HCEC 1CT (cell line): ENCODE measurements around the gene RAD54L.
"Not testable (repeated sequence)": the region's sequence is repeated elsewhere in the genome, so short reads cannot be mapped to it uniquely, and the experiment has no call there.

Experiments
- DNase-seq: peaks from one replicate; pipeline ENCODE4 v3.0.0-alpha.2; 2017

The RAD54L gene

DNA sequence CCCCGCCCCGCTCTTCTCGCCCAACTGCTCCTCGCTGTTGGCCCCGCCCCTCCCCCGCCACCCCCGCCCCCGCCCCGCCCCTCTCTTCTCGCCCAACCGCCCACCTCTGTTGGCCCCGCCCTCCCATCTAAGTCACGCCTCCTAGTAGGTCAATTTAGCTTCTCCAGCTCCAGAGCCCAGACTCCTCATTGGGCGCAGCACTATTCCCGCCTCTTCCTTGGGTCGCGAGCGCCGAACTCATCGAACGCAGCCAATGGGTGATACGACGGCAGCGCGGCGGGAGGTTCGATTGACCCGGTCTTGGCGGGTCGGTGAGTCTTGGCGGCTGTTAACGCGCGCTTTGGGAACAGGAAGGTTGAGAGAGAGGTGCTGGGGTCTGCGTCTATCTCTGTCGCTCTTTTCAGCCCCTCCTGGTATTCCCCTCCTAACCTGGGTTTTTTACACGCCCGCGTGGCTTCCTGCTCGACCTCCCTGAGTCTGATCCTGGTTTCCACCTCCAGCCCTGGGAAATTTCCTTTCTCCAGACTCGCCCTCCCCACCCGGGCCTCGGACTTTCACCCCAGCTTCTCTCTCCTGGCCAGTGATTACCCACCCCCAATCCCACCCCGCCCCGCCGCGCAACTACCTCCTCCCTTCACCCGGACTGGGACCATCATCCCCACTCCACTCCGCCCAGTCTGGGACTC lies at the start of gene RAD54L:
Gene RAD54L (plus strand): TSS at position 328 of the 686 bp plus-strand sequence. CDS start 643 bp downstream, outside the sequence.
- peak; percentile 100 for DNase-seq

DNA sequence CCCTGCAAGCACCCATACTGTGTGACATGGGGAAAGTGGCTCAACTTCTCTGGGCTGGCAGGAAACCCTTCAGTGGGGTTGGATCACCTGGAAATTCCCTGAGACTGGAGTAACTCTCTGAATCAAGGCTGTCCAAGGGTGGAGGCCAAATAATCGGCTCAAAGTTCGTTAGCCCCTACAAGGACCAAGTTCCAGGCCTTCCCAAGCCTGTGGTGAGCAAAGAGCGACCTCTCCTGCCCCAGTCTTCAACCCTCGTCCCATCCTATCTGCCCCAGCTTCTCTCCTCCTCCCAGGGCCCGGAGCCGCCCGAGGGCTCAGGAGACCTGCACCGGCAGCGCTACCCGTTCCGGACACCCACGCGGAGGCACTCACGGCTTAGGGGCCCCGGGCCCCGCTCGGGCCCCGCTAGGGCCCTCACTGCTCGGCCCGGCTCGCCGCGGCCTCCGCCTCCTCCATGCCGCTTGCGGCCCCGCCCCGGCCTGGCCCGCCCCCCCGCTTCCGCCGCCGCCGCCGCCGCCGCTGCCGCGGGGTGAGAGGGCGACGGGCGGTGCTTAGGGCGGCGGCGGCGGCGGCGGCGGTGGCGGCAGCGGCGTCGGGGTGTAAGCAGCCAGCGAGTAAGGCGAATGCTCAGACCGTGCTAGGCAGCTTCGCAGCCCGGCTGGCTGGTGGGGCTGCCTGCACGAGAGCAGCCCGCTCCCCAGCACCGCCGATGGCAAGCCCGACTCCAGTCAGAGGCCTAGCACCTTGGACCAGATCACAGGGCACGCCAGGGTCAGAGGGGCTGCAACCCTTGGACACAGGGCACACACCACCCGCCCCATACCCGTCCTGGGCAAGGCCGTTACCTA lies 49.4 kb upstream of the RAD54L start, which contains the start of gene POMGNT1:
Gene POMGNT1 (minus strand): TSS at position 471 of the 848 bp plus-strand sequence. CDS start 613 bp downstream, outside the sequence.
- DNase-seq = peak; percentile 62

DNA sequence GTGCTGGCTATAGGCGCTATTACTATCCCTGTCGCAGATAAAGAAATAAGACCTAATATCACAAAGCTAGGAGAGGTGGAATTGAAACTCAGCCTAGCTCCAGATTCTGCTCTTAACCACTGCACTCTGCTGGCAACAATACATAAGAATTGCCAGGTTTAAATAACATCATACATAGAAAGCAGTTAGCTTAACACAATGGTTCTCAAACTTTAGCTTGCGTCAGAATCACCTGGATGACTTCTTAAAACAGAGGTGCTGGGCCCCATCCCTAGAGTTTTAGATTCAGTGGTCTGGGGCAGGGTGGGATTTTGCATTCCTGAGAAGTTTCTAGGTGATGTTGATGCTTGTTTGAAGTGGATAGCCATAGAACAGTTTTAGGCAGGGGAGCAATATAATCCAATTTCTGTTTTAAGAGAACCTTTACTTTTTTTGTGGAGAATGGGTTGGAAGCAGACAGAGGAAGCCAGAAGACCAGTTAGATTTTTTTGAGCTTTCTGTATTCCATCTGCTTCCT lies 48.3 kb upstream of the RAD54L start:
- DNase-seq = no peak

DNA sequence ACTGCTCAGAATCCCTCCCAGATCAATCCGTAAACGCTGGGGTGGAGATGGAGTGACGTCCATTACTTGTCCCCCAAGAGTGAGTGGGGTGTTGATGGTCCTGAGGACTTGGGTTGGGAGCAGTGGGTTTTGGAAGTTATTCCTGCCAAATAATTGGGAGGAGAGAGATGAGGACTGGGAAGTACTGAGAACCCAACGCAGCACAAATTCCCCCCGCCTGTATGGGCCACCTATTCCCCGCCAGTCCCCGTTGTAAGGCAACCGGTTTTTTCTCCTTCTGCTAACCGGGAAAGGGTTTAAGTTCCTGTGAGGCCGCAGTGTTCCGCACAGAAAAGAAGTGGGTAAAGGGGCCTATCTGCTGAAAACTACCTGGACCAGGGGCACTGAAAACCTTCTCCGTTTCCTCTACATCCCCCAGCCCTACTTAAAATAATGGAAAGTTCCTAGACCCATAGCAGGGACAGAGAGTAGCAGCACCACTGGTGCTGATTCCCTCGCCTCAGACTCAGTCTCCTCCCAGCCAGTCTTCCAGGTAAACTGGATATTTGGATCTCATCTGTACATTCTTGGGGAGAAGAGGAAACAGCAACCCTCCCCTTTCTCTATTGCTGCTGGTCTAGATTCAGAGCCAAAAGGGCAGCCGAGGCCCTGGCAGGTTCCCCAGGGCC lies 43.7 kb upstream of the RAD54L start:
- no peak for DNase-seq

DNA sequence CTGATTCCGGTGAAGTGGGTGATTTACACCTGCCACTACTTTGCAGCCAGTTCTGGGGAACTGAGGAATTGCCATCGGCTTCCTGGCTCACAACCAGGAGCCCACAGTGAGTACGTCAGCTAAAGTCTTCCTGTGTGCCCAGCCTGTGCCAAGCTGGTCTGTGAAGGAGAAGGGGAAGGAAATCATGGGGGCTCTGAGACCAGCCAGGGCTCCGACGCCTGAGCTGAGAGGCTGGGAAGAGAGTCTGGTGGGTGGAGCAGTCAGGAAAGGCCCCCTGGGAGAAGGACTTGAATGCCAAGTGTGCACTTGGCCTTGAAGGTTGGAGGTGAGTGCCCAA lies 43.2 kb upstream of the RAD54L start:
- no peak for DNase-seq

DNA sequence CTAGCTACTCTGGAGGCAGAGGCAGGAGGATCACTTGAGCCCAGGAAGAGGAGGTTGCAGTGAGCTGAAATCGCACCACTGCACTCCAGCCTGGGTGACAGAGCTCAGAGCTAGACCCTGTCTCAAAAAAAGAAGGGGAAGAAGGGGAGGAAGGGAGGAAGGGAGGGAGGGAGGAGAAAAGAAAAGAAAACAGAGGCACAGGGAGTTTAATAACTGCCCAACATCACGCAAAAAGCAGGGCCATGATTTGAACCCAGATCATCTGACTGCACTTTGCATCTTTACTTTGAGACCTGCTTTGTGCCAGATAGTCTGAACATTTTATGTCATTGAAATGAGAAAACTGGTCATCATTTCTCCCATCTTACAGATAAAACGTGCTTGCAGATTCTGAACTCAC lies 42.4 kb upstream of the RAD54L start:
- no peak for DNase-seq

DNA sequence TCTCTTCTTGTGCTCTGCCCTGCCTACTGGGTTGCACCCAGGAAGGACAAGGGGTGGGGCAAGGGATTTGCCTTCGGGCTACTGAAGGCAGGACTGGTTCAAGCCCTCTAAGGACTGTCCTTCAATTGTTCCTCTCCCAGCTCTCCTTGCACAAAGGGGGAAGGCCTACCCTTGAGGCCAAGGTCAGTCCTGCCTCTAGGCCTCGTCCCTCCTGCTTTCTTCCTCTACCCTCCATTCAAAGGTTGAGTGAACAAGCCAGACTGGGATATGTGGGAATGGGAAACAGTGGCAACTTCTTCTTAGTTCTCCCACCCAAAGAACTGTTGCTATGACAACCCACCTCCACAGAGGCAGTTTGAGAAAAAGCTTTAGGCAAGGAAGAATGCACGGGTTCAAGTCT lies 41.8 kb upstream of the RAD54L start:
- no peak for DNase-seq

DNA sequence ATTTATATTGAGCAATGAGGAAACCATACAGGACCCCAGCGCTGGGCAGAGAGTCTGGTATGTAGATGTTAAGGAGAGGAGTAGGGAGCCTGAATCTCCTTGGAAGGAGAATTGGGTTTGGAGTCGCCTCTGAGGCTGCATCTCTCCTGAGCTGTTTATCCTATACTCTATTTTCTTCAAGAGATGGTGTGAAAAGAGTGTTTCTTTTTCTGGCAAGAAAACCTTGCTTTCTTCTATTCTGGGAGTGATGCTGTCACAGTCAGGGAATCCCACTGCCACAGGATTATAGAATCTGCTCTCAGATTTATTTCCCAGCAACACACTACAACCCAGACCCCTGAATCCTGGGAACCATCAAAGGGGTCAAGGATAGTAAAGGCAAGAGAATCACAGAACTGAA lies 41.2 kb upstream of the RAD54L start:
- no peak for DNase-seq

DNA sequence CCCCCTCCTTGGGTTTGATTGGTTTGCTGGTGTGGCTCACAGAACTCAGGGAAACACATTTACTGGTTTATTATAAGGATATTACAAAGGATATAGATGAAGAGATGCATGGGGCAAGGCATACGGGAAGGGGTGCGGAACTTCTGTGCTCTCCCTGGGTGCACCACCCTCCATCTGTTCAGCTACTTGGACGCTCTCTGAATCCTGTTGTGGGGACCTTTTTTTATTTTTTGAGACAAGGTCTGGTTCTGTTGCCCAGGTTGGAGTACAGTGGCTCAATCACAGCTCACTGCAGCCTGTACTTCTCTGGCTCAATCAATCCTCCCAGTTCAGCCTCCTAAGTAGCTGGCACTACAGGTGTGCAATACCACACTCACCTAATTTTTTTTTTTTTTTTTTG lies 37.0 kb upstream of the RAD54L start:
- DNase-seq = no peak

DNA sequence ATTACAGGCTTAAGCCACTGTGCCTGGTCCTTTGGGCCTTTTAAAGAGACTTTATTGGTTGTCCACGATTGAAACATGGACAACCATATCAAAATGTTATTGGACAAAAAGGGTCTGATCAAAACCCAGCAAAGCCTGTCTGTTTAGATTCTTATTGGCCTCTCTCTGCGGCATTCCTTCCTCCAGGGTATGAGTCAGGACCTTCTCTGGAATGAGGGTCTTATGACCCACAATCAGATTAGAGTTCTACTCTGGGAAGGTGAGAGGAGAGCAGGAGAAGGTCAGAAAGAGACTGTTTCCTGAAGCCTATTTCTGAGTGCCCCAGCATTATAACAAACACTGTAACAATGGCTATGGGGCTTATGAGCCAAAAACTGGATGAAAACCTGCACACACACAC lies 36.5 kb upstream of the RAD54L start:
- DNase-seq = no peak

DNA sequence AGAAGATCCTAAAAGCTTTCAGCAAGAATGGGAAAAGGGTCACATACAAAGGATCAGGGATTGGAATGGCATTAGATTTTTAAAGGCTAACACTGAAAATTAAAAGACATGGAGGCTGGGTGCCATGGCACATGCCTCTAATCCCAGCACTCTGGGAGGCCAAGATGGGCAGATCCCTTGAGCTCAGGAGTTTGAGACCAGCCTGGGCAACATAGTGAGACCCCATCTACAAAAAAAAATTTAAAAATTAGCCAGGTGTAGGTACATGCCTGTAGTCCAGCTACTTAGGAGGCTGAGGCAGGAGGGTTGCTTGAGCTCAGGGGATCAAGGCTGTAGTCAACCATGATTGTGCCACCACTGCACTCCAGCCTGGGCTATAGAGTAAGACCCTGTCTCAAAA lies 32.1 kb upstream of the RAD54L start:
- DNase-seq = no peak

DNA sequence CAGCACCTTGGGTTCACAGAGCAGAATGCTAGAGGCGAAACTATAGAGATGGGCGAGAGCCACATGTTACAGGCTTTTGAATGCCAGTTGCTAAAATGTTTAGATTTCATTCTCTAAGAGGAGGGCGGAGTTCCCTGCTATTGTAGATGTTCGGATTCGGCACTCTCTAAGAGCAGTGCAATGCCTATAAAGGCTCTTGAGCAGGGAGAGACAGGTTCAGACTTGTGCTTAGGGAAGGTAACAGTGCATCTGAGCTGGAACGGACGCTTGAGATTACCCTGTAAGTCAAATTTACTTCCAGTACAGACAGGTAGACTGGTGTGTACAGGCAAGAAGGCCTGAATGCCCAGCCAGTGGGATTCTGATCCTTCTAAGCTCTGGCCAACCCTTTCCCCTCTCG lies 29.1 kb upstream of the RAD54L start:
- DNase-seq = no peak

DNA sequence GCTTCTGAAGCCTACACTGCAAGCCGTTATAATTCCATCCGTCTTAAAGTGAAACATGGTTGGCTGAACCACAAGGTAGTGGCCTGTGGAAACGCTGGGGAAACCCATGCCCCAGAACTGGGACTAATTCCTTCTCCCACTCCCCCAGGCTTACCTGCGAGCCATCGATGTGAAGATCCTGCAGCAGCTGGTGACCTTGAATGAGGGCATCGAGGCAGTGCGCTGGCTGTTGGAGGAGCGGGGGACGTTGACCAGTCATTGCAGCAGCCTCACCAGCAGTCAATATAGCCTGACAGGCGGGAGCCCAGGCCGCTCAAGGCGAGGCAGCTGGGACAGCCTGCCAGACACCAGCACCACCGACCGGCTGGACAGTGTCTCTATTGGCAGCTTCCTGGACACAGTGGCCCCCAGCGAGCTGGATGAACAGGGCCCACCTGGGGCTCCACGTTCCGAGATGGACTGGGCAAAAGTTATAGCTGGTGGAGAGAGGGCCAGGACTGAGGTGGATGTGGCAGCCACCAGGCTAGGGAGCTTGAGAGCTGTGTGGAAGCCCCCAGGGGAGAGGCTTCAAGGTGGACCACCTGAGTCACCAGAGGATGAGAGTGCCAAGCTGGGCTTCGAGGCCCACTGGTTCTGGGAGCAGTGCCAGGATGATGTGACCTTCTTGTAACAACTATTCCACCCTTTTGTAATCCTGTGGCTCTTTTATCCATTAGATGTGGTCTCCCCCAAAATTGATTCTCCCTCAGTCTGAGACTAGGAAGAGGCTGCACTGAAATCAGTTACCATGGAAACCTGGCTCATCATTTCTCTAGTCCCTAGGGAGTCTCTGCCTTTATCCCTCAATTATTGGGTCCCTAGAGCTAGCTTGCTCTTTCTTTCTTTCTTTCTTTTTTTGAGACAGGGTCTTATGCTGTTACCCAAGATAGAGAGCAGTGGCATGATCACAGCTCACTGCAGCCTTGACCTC lies 27.7 kb upstream of the RAD54L start:
- DNase-seq = no peak

DNA sequence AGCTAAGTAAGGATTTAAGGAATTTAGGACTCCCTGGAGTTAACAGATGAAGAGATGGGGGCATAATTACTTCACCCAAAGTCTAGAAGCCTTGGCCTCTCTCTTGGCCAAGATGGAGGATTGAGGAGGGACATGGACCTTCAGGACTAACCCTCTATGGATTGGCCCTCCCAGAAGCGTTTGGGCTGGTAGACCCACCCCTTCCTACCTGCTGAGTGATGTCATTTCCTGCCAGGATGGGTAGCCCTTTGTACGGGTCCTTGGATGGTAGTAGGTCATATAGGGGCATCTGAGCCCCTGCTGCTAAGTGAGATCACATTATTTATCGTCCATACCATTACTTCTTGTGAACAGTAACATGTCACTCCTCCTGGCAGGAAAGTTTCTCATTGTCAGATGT lies 26.8 kb upstream of the RAD54L start:
- no peak for DNase-seq

DNA sequence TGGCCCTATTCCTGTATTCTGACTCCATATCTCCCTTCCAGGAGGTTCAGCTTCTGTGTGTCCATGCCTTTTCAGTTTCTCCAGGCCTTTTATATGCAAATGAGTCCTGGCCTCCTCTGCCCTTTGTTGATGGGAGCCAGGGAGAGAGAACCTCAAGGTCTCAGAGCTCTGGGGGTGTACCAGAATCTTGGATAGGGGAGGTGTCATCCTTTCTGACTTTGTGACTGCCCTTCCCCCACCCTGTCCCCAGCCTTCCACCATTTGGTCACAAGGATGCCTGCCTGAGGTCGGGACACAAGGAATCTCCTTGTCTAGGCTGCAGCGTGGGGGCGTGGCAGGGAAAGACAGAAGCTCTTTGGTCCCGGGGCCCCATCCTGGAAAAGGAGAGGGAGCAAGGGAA lies 25.8 kb upstream of the RAD54L start:
- no peak for DNase-seq

DNA sequence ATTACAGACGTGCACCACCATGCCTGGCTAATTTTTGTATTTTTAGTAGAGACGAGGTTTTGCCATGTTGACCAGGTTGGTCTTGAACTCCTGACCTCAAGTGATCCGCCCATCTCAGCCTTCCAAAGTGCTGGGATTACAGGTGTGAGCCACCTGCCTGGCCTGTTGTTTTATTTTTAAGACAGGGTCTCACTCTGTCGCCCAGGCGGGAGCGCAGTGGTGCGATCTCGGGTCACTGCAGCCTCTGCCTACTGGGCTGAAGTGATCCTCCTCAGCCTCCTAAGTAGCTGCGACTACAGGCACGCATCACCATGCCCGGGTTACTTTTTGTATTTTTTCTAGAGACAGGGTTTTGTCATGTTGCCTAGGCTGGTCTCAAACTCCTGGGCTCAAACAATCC lies 24.5 kb upstream of the RAD54L start:
- not testable (repeated sequence) for DNase-seq

DNA sequence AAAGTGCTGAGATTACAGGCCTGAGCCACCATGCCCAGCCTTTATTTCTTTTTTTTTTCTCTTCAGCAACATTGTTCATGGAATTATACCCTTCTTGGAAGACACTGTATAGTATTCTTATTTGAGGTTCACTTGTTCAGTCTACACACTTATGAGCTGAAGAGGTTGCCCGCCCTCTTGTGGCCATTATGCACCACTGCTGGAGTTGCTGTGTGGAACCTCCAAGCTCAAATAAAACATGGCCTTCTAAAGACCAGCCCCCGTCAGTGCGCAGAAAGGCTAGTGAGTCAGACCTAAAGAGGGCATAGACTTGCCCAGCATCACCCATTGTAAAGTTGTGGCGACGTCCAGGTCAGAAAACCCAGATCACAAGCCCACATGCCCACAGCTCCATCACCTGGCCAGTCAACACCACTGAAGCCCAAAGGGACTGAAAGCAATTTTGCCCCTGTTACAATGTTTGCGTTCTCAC lies 24.1 kb upstream of the RAD54L start:
- DNase-seq = peak; percentile 85

DNA sequence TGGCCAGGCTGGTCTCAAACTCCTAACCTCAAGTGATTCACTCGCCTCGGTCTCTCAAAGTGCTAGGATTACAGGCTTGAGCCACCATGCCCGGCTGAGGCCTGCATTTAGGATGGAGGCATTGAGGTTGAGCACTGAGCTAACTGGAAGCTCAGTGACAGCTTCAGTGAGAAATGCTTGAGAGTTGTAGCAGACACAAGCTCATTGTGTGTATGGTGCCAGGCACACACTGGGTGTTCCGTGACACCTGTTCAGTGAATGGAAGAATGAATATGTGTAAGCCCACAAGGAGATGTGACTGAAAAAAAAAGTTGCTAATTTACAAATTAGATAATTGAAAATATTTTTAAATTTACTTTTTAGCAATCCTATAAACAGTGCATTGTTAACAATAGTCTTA lies 22.6 kb upstream of the RAD54L start:
- no peak for DNase-seq

DNA sequence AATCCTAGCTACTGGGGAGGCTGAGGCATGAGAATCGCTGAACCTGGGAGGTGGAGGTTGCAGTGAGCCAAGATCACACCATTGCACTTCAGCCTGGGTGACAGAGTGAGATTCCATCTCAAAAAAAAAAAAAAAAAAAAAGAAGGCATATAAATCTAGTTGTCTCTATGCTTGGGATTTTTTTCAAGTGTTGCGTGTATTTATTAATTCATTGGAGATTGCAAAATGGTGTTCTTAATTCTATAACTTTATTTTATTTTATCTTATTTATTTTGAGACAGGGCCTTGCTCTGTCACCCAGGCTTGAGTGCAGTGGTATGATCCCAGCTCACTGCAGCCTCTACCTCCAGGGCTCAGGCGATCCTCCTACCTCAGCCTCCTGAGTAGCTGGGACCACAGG lies 16.3 kb upstream of the RAD54L start:
- DNase-seq = not testable (repeated sequence)

DNA sequence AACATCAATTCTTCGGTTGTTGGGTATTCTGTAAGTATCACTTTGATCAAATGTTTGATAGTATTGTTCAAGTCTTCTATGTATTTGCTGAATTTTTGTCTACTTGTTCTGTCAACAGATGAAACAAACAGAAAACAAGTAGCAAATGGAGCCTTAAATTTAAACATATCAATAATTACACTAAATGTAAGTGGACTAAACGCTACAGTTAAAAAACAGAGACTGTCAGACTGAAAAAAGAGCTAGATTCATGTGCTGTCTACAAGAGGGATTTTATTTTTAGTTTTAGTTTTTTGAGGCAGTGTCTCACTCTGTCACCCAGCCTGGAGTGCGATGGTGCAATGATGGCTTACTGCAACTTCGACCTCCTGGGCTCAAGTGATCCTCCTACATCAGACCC lies 10.7 kb upstream of the RAD54L start:
- DNase-seq = no peak

DNA sequence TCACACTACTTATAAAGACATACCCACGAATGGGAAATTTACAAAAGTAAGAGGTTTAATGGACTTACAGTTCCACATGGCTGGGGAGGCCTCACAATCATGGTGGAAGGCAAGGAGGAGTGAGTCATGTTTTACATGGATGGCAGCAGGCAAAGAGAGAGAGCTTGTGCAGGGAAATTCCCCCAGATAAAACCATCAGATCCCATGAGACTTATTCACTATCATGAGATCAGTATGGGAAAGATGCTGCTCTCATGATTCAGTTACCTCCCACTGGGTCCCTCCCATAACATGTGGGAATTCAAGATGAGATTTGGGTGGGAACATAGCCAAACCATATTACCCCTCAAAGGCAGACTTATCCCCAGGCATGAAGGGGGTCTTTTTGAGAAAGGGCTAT lies 8.7 kb upstream of the RAD54L start:
- peak; percentile 22 for DNase-seq

DNA sequence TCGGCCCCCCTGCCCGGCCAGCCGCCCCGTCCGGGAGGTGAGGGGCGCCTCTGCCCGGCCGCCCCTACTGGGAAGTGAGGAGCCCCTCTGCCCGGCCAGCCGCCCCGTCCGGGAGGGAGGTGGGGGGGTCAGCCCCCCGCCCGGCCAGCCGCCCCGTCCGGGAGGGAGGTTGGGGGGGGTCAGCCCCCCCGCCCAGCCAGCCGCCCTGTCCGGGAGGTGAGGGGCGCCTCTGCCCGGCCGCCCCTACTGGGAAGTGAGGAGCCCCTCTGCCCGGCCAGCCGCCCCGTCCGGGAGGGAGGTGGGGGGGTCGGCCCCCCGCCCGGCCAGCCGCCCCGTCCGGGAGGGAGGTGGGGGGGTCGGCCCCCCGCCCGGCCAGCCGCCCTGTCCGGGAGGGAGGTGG lies 5.8 kb upstream of the RAD54L start:
- not testable (repeated sequence) for DNase-seq
